Fibroblast of lung (primary cell): Measurements from ENCODE around the gene HECTD4.

Experiments
- CTCF ChIP-seq, 2 donors: IDR thresholded peaks in 1 of 2; conservative IDR thresholded peaks in 1 of 2; 1 replicate in 1 of 2; 2 replicates in 1 of 2; pipeline ENCODE4 v1.5.1; 2011 to 2012; ENCODE audit warnings: low read length in 2 of 2, control low read depth in 1 of 2, inconsistent platforms in 1 of 2, low read depth in 1 of 2, mild to moderate bottlenecking in 1 of 2
- EZH2 ChIP-seq: IDR thresholded peaks from 2 replicates; pipeline ENCODE4 v1.5.1; 2012; ENCODE audit warnings: low read length, control low read depth, mild to moderate bottlenecking; ENCODE audit errors: missing control alignments

- TF ChIP-seq CTCF (conservative IDR thresholded peaks at IDR 0.05 in 1 of 2, IDR thresholded peaks at IDR 0.05 in 1 of 2; ENCODE audit: low read depth in 1 of 2, low read length in 2 of 2) (no peak), EZH2 (no peak)
These were observed 255.3 kb downstream of the HECTD4 start for GRCh38 chr12:112126911-112127310.
